Pancreas (tissue), 10 donors: ENCODE measurements around the gene DMRTB1. TPM values are rescaled to one million over a fixed set of nuclear protein-coding genes. Genes with fewer than 3 reads are reported as not detected.

ENCODE experiments used
- ATAC-seq, 4 donors: fragments of 200-7000 bp; cut with Tn5 transposase; one replicate each; pipeline versions ENCODE4 v1.8.0 to v1.9.1; 2020; ENCODE audit warnings: mild to moderate bottlenecking in 4 of 4, moderate library complexity in 4 of 4
- DNase-seq, 6 donors: peaks; one replicate each; pipeline ENCODE4 v3.0.0-alpha.2; 2020
- FAIRE-seq: peaks from 2 replicates; lab custom pipeline; 2012; peaks lifted over from hg19 to GRCh38; lab: Jason Lieb, UNC
- H3K27ac ChIP-seq, 4 donors: fragments of 200-600 bp; sonication (generic); 1 replicate in 3 of 4; 2 replicates in 1 of 4; pipeline versions ENCODE4 v1.5.0 to v1.8.0; 2020
- H3K27me3 ChIP-seq, 4 donors: fragments of 200-600 bp; one replicate each; pipeline ENCODE4 v1.8.0; 2021
- H3K36me3 ChIP-seq, 3 donors: fragments of 200-600 bp; sonication (generic) in 1 of 3; one replicate each; pipeline versions ENCODE4 v1.5.0 to v1.8.0; 2020 to 2021
- H3K4me1 ChIP-seq, 3 donors: fragments of 200-600 bp; one replicate each; pipeline ENCODE4 v1.8.0; 2021
- H3K4me3 ChIP-seq, 4 donors: fragments of 200-600 bp; sonication (generic) in 2 of 4; one replicate each; pipeline versions ENCODE4 v1.5.0 to v1.8.0; 2020 to 2021
- H3K9me3 ChIP-seq, 4 donors: fragments of 200-600 bp; one replicate each; pipeline ENCODE4 v1.8.0; 2021
- CTCF ChIP-seq, 4 donors: fragments of 200-600 bp; sonication (generic) in 3 of 4; IDR thresholded peaks; one replicate each; pipeline versions ENCODE4 v1.5.0 to v1.8.0; 2021; ENCODE audit warnings: antibody characterized with exemption in 4 of 4
- WGBS, 2 donors: extraction: QIAGEN DNeasy Blood & Tissue Kit; methylation state at CpG; one replicate each; pipeline ENCODE4 v1.1.7; 2013; 5-methylcytosine and 5-hydroxymethylcytosine counted together
- intact Hi-C, 3 donors: fragments of 100-400 bp; cut with DNase I; formaldehyde crosslinking; loops; one replicate each; pipeline versions ENCODE4 v1.11.1 to v1.14.2; 2022
- polyA plus RNA-seq, 2 donors: library from polyadenylated mRNA; stranded (reverse); fragments of 200-250 nt; gene quantifications; one replicate each; pipeline ENCODE4 v1.2.3, GENCODE V29; 2013
- total RNA-seq, 6 donors: library from RNA; stranded (reverse); fragmentation: NEBNext Ultra II Directional in 4 of 6; extraction: Animal tissue kit (Norgen Biotek cat#: 25700) in 4 of 6; gene quantifications; one replicate each; pipeline versions ENCODE4 v1.2.1 to v1.2.4, GENCODE V29; 2021 to 2023
- donor health status: healthy with polysubstance abuse.
- donor health status: DM: no; HTN: no; CAD: no; lungs with moderate emphysema.
- donor health status: DM: no; HTN: no; CAD: no.
- donor health status: control.
- donor health status: control.
- donor health status: Bipolar disorder and iron deficiency.
- donor health status: DM: yes; HTN: yes; CAD: no.
- donor health status: DM: no; HTN: no; CAD: no.
- donor health status: DM: no; HTN: no; CAD: no.
- donor health status: DM: yes; HTN: yes; CAD: no.

The DMRTB1 gene
- total and polyA plus RNA-seq, 8 donors, result not detected

- no peaks in the 10 kb centered on the region for H3K36me3 ChIP-seq
- no peaks in the 10 kb centered on the region for H3K9me3 ChIP-seq
- no peak for TF ChIP-seq CTCF (IDR thresholded peaks at IDR 0.05)
- H3K4me3 ChIP-seq, result no peak overlapping the region
- no peak overlapping the region for H3K27ac ChIP-seq
- no peaks in the 10 kb centered on the region for H3K27me3 ChIP-seq
- intact Hi-C loops, result no loop called here
- H3K4me1 ChIP-seq, result no peaks in the 10 kb centered on the region
- FAIRE-seq, result no peak
- no peak for ATAC-seq
- WGBS, 2 donors, result 86 to 93% methylated on average over 6 of the region's 6 CpGs
- DNase-seq, result no peak
These were observed 18.6 kb upstream of the DMRTB1 start for GRCh38 chr1:53440633-53441032.

DNA sequence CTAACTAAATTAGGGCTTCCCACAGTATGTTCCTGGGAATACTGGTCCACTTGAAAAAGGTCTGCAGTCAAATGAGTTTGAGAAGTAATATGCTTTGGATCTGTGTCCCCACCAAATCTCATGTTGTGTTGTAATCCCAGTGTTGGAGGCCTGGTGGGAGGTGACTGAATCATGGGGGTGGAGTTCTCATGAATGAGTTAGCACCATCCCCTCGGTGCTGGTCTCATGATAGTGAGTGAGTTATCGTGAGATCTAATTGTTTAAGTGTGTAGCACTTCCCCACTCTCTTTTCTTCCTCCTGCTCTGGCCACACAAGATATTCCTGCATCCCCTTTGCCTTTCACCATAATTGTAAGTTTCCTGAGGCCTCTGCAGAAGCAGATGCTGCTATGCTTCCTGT, 16.9 kb upstream of the DMRTB1 start:
- H3K27me3 ChIP-seq, result no peaks in the 10 kb centered on the region
- no peaks in the 10 kb centered on the region for H3K9me3 ChIP-seq
- no peaks in the 10 kb centered on the region for H3K36me3 ChIP-seq
- no peak overlapping the region for H3K4me3 ChIP-seq
- H3K27ac ChIP-seq, result no peak overlapping the region
- no peak for TF ChIP-seq CTCF (IDR thresholded peaks at IDR 0.05)
- FAIRE-seq (no peak), ATAC-seq (no peak), DNase-seq (no peak)
- intact Hi-C loops, result no loop called here
- 29 to 54% methylated on average over 2 of the region's 2 CpGs for WGBS, 2 donors
- no peaks in the 10 kb centered on the region for H3K4me1 ChIP-seq

DNA sequence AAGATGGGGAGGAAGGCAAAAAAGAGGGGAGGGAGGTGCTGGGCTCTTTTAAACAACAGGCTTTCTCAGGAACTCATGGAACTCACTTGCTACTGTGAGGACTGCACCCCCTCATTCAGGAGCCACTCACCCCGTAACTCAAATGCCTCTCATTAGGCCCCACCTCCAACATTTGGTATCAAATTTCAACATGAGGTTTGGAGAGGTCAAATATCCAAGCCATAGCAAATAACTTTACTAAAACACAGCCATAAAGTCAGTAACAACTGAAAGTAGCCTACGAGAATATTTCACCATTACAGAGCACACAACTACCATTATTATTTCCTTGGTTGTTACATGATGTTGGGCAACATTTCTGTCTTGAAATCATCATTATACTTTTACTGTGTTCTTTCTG, 13.1 kb upstream of the DMRTB1 start:
- Histone ChIP-seq H3K36me3 (no peaks in the 10 kb centered on the region), H3K27ac (no peak overlapping the region), H3K4me3 (no peak overlapping the region), H3K4me1 (no peaks in the 10 kb centered on the region), H3K27me3 (no peaks in the 10 kb centered on the region), H3K9me3 (no peaks in the 10 kb centered on the region)
- FAIRE-seq (no peak), ATAC-seq (no peak), DNase-seq (no peak)
- 64% methylated on average over 2 of the region's 2 CpGs for WGBS, 2 donors
- intact Hi-C loops, result no loop called here
- TF ChIP-seq CTCF (IDR thresholded peaks at IDR 0.05), result no peak

DNA sequence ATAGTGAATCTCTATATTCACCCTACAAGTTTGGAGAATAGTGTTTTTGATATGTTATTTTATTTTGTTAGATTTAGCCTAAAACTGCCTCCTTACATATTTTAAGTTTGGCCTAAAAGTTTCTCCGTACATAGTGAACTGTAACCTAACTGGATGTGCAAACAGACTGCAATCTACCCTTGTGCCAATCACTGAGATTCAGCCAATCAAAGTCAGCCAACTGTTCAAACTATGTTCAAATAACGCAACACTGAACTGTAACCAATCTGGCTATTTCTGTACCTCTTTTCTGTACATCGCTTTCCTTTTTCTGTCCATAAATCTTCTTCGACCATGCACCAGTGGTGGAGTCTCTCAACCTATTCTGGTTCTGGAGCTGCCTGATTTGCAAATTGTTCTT, 11.8 kb upstream of the DMRTB1 start:
- ATAC-seq (no peak), DNase-seq (no peak), FAIRE-seq (no peak)
- Histone ChIP-seq H3K36me3 (no peaks in the 10 kb centered on the region), H3K27me3 (no peaks in the 10 kb centered on the region), H3K27ac (no peak overlapping the region), H3K9me3 (no peaks in the 10 kb centered on the region), H3K4me1 (no peaks in the 10 kb centered on the region), H3K4me3 (no peak overlapping the region)
- 62 to 72% methylated on average over 4 of the region's 4 CpGs for WGBS, 2 donors
- intact Hi-C loops, result no loop called here
- no peak for TF ChIP-seq CTCF (IDR thresholded peaks at IDR 0.05)

GRCh38 chr1:53448241-53448841, 10.9 kb upstream of the DMRTB1 start:
- Histone ChIP-seq H3K27me3 (no peaks in the 10 kb centered on the region), H3K9me3 (no peaks in the 10 kb centered on the region), H3K27ac (no peak overlapping the region), H3K36me3 (no peaks in the 10 kb centered on the region), H3K4me3 (no peak overlapping the region), H3K4me1 (no peaks in the 10 kb centered on the region)
- TF ChIP-seq CTCF (IDR thresholded peaks at IDR 0.05), result no peak
- FAIRE-seq (no peak), ATAC-seq (no peak), DNase-seq (no peak)
- 73 to 84% methylated on average over 2 of the region's 2 CpGs for WGBS, 2 donors
- intact Hi-C loops, result no loop called here
